Choroid plexus epithelial cell (primary cell): ENCODE results near the gene SLC23A1.

Experiments used
- DNase-seq: peaks from one replicate; pipeline ENCODE4 v3.0.0-alpha.2; 2010; ENCODE audit warnings: low read depth
- H3K4me3 ChIP-seq: 2 replicates; pipeline ENCODE4 v1.5.1; 2011; ENCODE audit warnings: low read depth, mild to moderate bottlenecking, control low read depth, low read length, moderate library complexity
- TF ChIP-seq, protein P1 (sequence below): conservative IDR thresholded peaks from 2 replicates; pipeline ENCODE4 v1.5.1; 2011; ENCODE audit warnings: low read depth, mild to moderate bottlenecking, control low read depth, inconsistent platforms, low read length, moderate library complexity

The SLC23A1 gene

DNA sequence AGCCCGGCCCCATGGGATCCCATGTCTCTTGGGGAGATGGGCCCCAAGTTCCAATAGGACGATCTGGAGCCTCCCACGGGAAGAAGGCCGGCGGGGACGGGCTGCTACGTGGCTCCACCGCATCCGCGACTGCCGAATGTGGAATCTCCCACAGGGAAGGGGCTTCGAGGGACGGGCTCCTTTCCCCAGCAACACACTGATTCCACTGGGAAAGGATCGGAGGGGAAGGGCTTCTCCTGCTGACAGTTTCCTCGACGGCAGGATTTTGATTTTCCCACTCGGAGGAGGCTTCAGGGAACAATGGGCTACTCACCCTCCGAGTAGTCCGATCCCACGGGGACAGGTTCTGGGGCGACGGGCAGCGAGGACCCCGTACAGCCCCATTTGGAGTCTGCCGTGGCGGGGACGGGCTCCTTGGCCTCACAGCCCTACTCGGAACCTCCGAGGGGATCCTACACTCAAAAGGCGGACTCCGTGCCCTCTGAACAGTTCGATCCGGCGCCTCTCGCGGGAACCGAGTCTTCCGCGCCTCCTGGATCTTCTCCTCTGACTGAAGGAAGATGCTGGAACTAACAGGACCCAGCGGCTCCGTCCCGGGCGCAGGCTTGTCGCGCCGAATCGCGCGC, 10.5 kb upstream of the SLC23A1 start:
- peak overlapping the region; percentile 59 for H3K4me3 ChIP-seq
- TF ChIP-seq, protein P1, sequence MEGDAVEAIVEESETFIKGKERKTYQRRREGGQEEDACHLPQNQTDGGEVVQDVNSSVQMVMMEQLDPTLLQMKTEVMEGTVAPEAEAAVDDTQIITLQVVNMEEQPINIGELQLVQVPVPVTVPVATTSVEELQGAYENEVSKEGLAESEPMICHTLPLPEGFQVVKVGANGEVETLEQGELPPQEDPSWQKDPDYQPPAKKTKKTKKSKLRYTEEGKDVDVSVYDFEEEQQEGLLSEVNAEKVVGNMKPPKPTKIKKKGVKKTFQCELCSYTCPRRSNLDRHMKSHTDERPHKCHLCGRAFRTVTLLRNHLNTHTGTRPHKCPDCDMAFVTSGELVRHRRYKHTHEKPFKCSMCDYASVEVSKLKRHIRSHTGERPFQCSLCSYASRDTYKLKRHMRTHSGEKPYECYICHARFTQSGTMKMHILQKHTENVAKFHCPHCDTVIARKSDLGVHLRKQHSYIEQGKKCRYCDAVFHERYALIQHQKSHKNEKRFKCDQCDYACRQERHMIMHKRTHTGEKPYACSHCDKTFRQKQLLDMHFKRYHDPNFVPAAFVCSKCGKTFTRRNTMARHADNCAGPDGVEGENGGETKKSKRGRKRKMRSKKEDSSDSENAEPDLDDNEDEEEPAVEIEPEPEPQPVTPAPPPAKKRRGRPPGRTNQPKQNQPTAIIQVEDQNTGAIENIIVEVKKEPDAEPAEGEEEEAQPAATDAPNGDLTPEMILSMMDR, result no peak
- DNase-seq, result no peak

DNA sequence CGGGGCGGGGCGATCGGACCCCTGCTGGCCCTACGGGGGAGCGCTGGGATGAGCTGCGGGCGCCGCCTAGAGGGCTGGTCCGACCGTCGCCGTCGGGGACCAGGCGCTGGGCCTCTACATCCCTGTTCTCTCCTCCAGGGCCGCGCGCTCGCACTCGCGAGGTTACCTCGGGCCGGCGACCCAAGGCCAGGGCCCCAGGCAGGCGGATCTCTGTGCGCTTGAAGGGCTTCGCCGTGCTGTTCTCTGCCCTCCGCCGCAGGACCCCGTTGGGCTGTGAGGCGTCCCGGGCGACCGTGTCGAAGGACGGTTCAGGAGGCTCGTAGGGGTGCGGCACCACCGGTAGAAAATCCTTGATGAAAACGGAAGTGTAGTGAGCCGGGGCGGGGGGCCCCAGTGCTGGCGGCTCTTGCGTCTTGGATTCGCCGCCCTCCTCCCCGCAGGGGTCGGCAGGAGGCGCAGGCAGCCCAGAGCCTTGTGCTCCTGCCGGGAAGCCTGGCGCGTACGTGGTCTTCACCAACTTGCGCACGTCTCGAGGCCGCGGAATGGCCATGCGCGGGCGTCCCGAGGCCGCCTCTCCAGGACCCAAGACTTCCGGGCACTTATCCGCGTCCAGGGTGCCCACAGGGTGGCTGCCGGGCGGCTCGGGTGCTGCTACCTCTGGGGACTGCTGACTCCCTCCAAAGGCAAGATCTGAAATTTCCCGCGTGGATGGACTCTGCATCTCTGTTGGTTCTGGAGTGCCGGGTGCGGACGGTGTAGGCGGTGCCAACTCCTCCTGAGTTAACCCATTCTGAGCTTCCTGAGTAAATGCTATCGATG, 9.8 kb upstream of the SLC23A1 start:
- TF ChIP-seq, protein P1, result peak; percentile 64
- H3K4me3 ChIP-seq, result peak overlapping the region; percentile 59
- peak; percentile 76 for DNase-seq

DNA sequence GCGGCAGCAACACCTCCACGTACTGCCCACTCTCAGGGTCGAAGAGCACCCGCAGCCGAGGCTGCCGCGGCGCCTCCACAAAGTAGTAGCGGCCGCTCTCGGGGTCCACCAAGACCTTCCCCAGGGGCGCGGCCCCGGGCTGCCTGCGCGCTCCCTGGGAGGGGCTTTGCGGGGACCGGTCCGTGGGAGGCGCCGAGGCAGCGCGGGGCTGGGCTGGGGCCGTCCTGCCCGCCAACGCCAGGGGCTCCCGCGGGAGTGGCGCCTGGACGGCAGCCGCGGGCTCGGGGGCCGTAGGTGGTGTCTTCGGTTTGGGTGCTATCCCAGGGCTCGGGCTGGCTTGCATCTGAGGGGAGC, 9.2 kb upstream of the SLC23A1 start:
- TF ChIP-seq, protein P1, result no peak
- peak overlapping the region; percentile 59 for H3K4me3 ChIP-seq

DNA sequence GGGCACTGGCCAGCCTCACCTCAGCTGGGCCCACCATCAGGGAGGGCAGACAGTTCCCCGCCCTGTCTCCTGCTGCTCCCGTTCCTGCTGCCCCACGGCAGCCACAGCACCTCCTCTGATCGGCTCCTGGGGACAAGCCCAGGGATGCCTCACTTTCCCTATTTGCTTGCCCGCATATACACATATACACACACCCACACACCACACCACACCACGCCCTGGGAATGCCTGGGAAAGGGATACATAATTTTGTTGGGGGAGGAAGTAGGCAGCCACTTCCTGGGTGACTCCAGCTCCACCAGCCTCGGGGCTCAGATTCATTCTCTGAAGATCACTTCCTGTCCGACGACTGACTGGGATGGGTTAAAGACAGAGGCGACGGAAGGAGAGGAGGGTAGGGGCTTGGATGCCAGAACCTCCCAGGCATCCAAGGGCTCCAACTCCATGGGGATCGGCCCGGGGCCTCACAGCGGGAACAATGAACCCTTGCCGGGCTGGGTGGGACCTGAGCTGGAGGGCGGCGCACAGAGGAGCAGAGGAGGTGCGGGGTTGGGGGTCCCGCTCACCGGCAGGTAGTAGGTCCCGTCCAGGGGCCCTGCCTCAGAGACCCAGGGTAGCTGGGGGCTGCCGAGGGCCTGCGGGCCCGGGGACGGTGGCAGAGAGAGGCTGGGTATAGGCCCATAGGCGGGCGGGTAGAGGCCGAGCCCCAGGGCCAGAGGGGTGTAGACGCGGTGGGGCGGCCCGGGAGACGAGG, 8.7 kb upstream of the SLC23A1 start:
- DNase-seq, result no peak
- H3K4me3 ChIP-seq, result peak overlapping the region; percentile 59

More for the DNA sequence above, 9.2 kb upstream of the SLC23A1 start:
- no peak for DNase-seq

DNA sequence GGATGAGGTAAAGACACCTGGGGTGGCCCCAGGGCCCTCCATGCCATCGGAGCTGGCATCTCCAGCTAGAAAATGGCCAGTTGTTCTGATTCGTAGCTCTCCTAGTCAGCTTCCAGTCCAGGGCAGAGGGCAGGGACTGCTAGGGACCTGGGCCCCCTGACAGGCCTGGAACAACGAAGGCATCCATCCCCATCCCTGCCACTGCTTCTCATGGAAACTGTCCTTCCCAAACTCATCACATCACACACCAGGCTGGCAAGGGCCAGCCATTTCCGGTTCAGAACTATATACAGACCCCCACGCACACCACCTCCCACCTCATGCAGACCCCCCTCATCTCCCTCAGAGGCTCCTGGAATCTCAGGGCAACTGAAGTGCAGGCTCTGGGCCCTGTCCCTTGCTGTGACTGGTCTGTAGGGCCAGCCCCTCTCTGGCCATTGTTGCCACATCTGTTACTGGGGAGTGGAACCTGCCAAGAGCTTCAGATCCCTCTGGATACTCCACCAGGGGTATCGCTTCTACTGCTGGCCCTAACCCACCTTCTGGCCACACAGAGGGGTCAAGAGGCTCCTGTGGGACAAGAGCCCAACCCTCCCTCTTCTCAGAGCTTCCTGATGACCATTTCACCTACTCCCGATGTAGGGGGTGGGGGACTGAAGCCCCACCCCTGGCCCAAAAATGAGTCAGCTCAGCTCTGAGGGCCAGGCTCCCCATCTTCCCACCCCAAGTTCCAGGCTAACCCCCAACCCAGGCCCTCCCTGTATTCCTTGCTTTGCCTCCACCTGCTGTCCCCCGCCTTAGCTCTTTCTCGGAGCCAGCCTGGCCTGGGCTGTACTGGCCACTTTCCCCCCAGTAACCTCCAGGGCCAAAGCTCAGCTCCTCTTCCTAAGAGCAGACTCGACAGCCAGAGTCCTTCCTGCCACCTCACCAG, 7.8 kb upstream of the SLC23A1 start:
- TF ChIP-seq, protein P1, result no peak
- H3K4me3 ChIP-seq, result no peak overlapping the region
- DNase-seq, result no peak

More for the DNA sequence above, 8.7 kb upstream of the SLC23A1 start:
- TF ChIP-seq, protein P1, result no peak
